CD1c-positive myeloid dendritic cell (primary cell): ENCODE measurements around the gene IL21R.
A peak's percentile ranks its signal among the peaks of the same experiment; 100 is the strongest.

Experiments
- DNase-seq: peaks from one replicate; pipeline ENCODE4 v3.0.0-alpha.2; 2016; ENCODE audit errors: extremely low spot score

IL21R gene

GRCh38 chr16:27401768-27402568 lies at the start of gene IL21R:
IL21R (plus strand) TSS chr16:27402174; CDS start chr16:27430072, 27,898 bp downstream.
- peak; percentile 85 for DNase-seq

GRCh38 chr16:27353853-27354252 lies 48.1 kb upstream of the IL21R start:
- no peak for DNase-seq

- peak; percentile 65 for DNase-seq
Observed at GRCh38 chr16:27355610-27356009, 46.4 kb upstream of the IL21R start.

- no peak for DNase-seq
Observed at GRCh38 chr16:27356794-27357193, 45.2 kb upstream of the IL21R start.

GRCh38 chr16:27359051-27359450 lies 42.9 kb upstream of the IL21R start:
- no peak for DNase-seq

- no peak for DNase-seq
Observed at GRCh38 chr16:27359615-27360014, 42.4 kb upstream of the IL21R start.

GRCh38 chr16:27361987-27362386 lies 40.0 kb upstream of the IL21R start:
- no peak for DNase-seq

- DNase-seq: no peak
Observed at GRCh38 chr16:27362570-27363245, 39.3 kb upstream of the IL21R start.

GRCh38 chr16:27363246-27363632 lies 38.7 kb upstream of the IL21R start:
- DNase-seq: no peak

GRCh38 chr16:27363797-27364196 lies 38.2 kb upstream of the IL21R start:
- no peak for DNase-seq

GRCh38 chr16:27364493-27365141 lies 37.4 kb upstream of the IL21R start:
- no peak for DNase-seq

- no peak for DNase-seq
Observed at GRCh38 chr16:27365142-27366089, 36.6 kb upstream of the IL21R start.

- no peak for DNase-seq
Observed at GRCh38 chr16:27366687-27367460, 35.1 kb upstream of the IL21R start.

GRCh38 chr16:27367461-27368357 lies 34.3 kb upstream of the IL21R start:
- DNase-seq: peak; percentile 82

- DNase-seq: no peak
Observed at GRCh38 chr16:27368358-27368722, 33.6 kb upstream of the IL21R start.

- no peak for DNase-seq
Observed at GRCh38 chr16:27369806-27370205, 32.2 kb upstream of the IL21R start.

GRCh38 chr16:27370318-27370717 lies 31.7 kb upstream of the IL21R start:
- DNase-seq: no peak

- no peak for DNase-seq
Observed at GRCh38 chr16:27373312-27373711, 28.7 kb upstream of the IL21R start.

- DNase-seq: peak; percentile 78
Observed at GRCh38 chr16:27374221-27374803, 27.7 kb upstream of the IL21R start.
